ENCODE results near the gene ERCC1. TPM values are rescaled to one million over a fixed set of nuclear protein-coding genes. Genes with fewer than 3 reads are reported as not detected.

ERCC1 gene
- total RNA-seq, 1 donor from 2014 or later = 142 TPM

DNA sequence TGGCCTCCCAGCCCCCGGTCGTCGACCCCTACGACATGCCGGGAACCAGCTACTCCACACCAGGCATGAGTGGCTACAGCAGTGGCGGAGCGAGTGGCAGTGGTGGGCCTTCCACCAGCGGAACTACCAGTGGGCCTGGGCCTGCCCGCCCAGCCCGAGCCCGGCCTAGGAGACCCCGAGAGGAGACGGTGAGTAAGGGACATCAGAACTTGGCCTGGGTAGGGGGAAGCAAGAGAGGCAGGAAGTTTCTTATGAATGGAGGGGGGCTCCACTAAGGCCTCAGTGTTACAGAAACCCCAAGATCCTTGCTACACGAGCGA lies 47.0 kb upstream of the ERCC1 start:
- H3K27ac ChIP-seq = no peak overlapping the region
- no peaks in the 10 kb centered on the region for H3K36me3 ChIP-seq
- intact Hi-C loops (cut with DNase I) = no loop called here
- no peak for DNase-seq (ENCODE audit: low spot score in 2 of 2)
- H3K4me1 ChIP-seq = peaks cover 6 to 16% of the 10 kb centered on the region in 2 donors
- no peaks in the 10 kb centered on the region for H3K9me3 ChIP-seq
- peak overlapping the region in 1 of 2 donors; percentile 77 for H3K4me3 ChIP-seq
- TF ChIP-seq, protein P1, sequence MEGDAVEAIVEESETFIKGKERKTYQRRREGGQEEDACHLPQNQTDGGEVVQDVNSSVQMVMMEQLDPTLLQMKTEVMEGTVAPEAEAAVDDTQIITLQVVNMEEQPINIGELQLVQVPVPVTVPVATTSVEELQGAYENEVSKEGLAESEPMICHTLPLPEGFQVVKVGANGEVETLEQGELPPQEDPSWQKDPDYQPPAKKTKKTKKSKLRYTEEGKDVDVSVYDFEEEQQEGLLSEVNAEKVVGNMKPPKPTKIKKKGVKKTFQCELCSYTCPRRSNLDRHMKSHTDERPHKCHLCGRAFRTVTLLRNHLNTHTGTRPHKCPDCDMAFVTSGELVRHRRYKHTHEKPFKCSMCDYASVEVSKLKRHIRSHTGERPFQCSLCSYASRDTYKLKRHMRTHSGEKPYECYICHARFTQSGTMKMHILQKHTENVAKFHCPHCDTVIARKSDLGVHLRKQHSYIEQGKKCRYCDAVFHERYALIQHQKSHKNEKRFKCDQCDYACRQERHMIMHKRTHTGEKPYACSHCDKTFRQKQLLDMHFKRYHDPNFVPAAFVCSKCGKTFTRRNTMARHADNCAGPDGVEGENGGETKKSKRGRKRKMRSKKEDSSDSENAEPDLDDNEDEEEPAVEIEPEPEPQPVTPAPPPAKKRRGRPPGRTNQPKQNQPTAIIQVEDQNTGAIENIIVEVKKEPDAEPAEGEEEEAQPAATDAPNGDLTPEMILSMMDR (IDR thresholded peaks at IDR 0.05) = no peak
- no peaks in the 10 kb centered on the region for H3K27me3 ChIP-seq

DNA sequence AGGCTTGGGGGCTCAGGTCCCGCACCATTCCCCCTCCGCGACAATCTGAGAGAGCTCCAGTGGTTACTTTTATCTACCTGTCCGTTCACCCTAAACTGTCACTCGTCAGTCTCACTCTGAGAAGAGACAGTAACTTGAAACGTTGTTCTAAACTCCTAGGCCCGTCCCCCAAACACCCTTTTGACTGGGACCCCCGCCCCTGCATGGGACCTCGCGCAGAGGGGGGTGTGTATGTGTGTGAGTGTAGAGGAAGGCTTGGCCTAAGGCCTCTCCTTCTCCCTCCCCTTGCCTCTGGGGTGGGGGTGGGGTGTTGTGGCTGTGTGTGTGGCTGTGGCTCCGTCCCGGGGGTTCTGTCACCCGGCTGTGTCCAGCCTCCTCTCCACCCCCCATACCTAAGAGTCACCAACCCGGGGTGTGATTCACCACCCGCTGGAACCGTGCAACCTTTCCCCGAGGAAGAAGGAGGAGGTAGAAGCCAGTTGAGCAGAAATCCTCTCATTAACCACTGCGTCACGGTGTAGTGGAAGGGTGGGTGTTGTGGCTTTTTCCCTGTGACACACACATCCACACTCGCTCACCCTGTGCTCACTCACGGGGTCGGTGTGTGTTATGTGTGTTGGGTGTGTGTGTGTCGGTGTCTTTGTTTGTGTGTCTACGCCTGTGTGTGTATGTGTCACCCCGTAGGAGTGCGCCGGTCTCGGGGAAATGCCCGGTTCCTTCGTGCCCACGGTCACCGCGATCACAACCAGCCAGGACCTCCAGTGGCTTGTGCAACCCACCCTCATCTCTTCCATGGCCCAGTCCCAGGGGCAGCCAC lies 46.4 kb upstream of the ERCC1 start:
- Histone ChIP-seq H3K4me3 (peak overlapping the region; percentile 62 to 77), H3K27me3 (no peaks in the 10 kb centered on the region), H3K27ac (peak overlapping the region; percentile 93 to 94), H3K9me3 (no peaks in the 10 kb centered on the region), H3K36me3 (no peaks in the 10 kb centered on the region), H3K4me1 (peaks cover 6 to 16% of the 10 kb centered on the region in 2 donors)
- intact Hi-C loops (cut with DNase I) = loop anchor here (1.0 to 2.0 kb wide), 3 partner anchors 19 to 41 kb away; no protein-coding TSS in a partner anchor
- TF ChIP-seq, protein P1 (IDR thresholded peaks at IDR 0.05) = no peak
- peak; percentile 39 to 72 for DNase-seq (ENCODE audit: low spot score in 2 of 2)

DNA sequence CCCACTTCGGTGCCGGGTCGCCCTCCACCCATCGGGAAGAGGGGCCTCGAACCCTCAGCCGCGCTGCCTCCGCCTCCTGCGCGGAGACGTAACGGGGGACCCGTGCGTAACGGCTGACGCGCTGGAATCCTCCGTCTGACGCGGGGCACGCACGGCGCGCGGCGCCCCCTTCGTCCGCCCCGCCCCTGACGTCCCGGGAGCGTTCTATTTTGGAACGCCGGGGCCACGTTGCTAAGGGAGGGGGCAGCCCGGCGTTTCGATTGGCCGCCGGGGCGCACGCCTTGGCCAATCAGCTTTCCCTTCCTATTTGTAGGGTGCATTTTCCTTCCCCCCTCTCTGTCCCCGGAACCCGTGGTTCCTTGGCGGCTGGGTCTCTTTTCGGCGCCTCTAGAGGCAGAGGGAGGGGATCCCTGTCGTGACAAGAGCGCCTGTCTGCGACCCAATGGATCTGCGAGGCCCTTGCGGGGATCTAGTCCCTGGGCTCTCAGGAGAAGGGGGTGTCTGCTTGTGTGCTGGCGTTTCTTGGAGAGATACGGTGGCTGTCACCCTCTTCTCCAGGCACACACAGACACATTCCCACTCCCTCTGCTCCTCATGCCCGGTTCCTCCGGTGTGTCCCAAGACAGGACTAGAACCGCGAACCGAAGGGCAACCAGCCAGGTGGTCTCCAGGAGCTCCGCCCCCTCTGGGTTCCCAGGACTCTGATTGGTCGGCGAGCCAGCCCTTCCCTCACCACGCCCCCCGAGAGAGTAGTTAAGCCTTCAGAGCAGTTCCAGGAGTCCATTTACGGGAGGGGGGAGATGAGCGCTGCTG lies 45.6 kb upstream of the ERCC1 start:
- no peaks in the 10 kb centered on the region for H3K9me3 ChIP-seq
- TF ChIP-seq, protein P1 (IDR thresholded peaks at IDR 0.05) = peak in 1 of 3 experiments; percentile 26
- H3K4me1 ChIP-seq = peaks cover 6 to 16% of the 10 kb centered on the region in 2 donors
- peak overlapping the region; percentile 93 to 94 for H3K27ac ChIP-seq
- peak; percentile 85 to 95 for DNase-seq (ENCODE audit: low spot score in 2 of 2)
- intact Hi-C loops (cut with DNase I) = loop anchor here (1.0 to 2.0 kb wide), 3 partner anchors 19 to 40 kb away; no protein-coding TSS in a partner anchor
- H3K36me3 ChIP-seq = no peaks in the 10 kb centered on the region
- peak overlapping the region; percentile 62 to 77 for H3K4me3 ChIP-seq
- no peaks in the 10 kb centered on the region for H3K27me3 ChIP-seq

DNA sequence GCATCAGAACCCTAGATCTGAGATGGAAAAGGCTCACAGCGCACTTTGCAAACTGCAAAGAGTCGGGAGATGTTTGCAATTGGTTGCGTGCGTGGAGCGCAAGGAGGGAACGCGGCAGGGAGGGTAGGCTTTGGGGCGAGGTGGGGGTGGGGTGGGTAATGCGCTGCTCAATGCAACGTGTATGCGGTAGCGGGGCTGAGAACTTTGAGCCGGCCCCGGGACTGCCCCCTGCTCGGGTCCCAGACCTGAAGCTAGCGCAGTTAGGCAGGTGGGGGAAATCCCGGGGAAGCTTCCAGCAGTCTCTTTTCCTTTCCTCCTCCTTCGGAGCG lies 45.0 kb upstream of the ERCC1 start:
- DNase-seq (ENCODE audit: low spot score in 2 of 2) = no peak
- Histone ChIP-seq H3K4me1 (peaks cover 6 to 16% of the 10 kb centered on the region in 2 donors), H3K4me3 (peak overlapping the region; percentile 62 to 77), H3K27ac (peak overlapping the region; percentile 93 to 94), H3K27me3 (no peaks in the 10 kb centered on the region), H3K36me3 (no peaks in the 10 kb centered on the region), H3K9me3 (no peaks in the 10 kb centered on the region)
- TF ChIP-seq, protein P1 (IDR thresholded peaks at IDR 0.05) = no peak
- intact Hi-C loops (cut with DNase I) = loop anchor here (1.0 to 2.0 kb wide), 3 partner anchors 18 to 39 kb away; no protein-coding TSS in a partner anchor

DNA sequence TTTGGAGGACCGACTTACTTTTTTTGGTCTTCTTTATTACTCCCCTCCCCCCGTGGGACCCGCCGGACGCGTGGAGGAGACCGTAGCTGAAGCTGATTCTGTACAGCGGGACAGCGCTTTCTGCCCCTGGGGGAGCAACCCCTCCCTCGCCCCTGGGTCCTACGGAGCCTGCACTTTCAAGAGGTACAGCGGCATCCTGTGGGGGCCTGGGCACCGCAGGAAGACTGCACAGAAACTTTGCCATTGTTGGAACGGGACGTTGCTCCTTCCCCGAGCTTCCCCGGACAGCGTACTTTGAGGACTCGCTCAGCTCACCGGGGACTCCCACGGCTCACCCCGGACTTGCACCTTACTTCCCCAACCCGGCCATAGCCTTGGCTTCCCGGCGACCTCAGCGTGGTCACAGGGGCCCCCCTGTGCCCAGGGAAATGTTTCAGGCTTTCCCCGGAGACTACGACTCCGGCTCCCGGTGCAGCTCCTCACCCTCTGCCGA lies 44.5 kb upstream of the ERCC1 start:
- Histone ChIP-seq H3K4me1 (peaks cover 6 to 16% of the 10 kb centered on the region in 2 donors), H3K4me3 (peak overlapping the region; percentile 62 to 77), H3K36me3 (no peaks in the 10 kb centered on the region), H3K27ac (peak overlapping the region; percentile 93 to 94), H3K9me3 (no peaks in the 10 kb centered on the region), H3K27me3 (no peaks in the 10 kb centered on the region)
- TF ChIP-seq, protein P1 (IDR thresholded peaks at IDR 0.05) = no peak
- intact Hi-C loops (cut with DNase I) = loop anchor here (2.0 kb wide), 1 partner anchor 17 kb away; no protein-coding TSS in a partner anchor
- DNase-seq (ENCODE audit: low spot score in 2 of 2) = no peak

Data from ascending aorta (tissue), 2 donors.